ENCODE data around the gene DIPK1A. TPM values are rescaled to one million over a fixed set of nuclear protein-coding genes. Genes with fewer than 3 reads are reported as not detected.
"Not testable (repeated sequence)": the region's sequence is repeated elsewhere in the genome, so short reads cannot be mapped to it uniquely, and the experiment has no call there.

DIPK1A gene
- total and polyA plus RNA-seq, 5 donors: 4.4 to 10.1 (median 8.3) TPM

- Histone ChIP-seq H3K9me3 (ENCODE audit: control insufficient read depth, low read length) (no peaks in the 10 kb centered on the region), H3K4me3 (ENCODE audit: low read length) (no peak overlapping the region), H3K27me3 (ENCODE audit: control insufficient read depth, insufficient read depth) (no peaks in the 10 kb centered on the region), H3K4me1 (ENCODE audit: control insufficient read depth, insufficient read depth, low read length) (no peaks in the 10 kb centered on the region), H3K27ac (ENCODE audit: low read length) (no peak overlapping the region)
- DNase-seq: no peak
- intact Hi-C loops (cut with DNase I): no loop called here
- ATAC-seq: no peak
- 77% methylated on average over 4 of the region's 4 CpGs for WGBS
Measured at GRCh38 chr1:92910081-92910480, 51.2 kb downstream of the DIPK1A start.

GRCh38 chr1:92909321-92909720 is 51.9 kb downstream of the DIPK1A start:
- no peaks in the 10 kb centered on the region for H3K4me1 ChIP-seq (ENCODE audit: control insufficient read depth, insufficient read depth, low read length)
- H3K9me3 ChIP-seq (ENCODE audit: control insufficient read depth, low read length): no peaks in the 10 kb centered on the region
- no peak overlapping the region for H3K4me3 ChIP-seq (ENCODE audit: low read length)
- WGBS: 64% methylated on average over 3 of the region's 3 CpGs
- DNase-seq: no peak
- ATAC-seq: no peak
- intact Hi-C loops (cut with DNase I): no loop called here
- H3K27me3 ChIP-seq (ENCODE audit: control insufficient read depth, insufficient read depth): no peaks in the 10 kb centered on the region
- no peak overlapping the region for H3K27ac ChIP-seq (ENCODE audit: low read length)

GRCh38 chr1:92907949-92908684 is 53.1 kb downstream of the DIPK1A start:
- Histone ChIP-seq H3K27me3 (ENCODE audit: control insufficient read depth, insufficient read depth) (no peaks in the 10 kb centered on the region), H3K27ac (ENCODE audit: low read length) (no peak overlapping the region), H3K4me1 (ENCODE audit: control insufficient read depth, insufficient read depth, low read length) (no peaks in the 10 kb centered on the region), H3K4me3 (ENCODE audit: low read length) (no peak overlapping the region), H3K9me3 (ENCODE audit: control insufficient read depth, low read length) (no peaks in the 10 kb centered on the region)
- intact Hi-C loops (cut with DNase I): no loop called here
- no peak for DNase-seq
- 76% methylated on average over 2 of the region's 2 CpGs for WGBS
- ATAC-seq: no peak

GRCh38 chr1:92903765-92904164 is 57.5 kb downstream of the DIPK1A start:
- WGBS: 85% methylated on average over 1 of the region's 1 CpG
- no peak for ATAC-seq
- Histone ChIP-seq H3K9me3 (ENCODE audit: control insufficient read depth, low read length) (no peaks in the 10 kb centered on the region), H3K27me3 (ENCODE audit: control insufficient read depth, insufficient read depth) (no peaks in the 10 kb centered on the region), H3K4me1 (ENCODE audit: control insufficient read depth, insufficient read depth, low read length) (no peaks in the 10 kb centered on the region), H3K27ac (ENCODE audit: low read length) (no peak overlapping the region), H3K4me3 (ENCODE audit: low read length) (no peak overlapping the region)
- intact Hi-C loops (cut with DNase I): no loop called here
- no peak for DNase-seq

- intact Hi-C loops (cut with DNase I): no loop called here
- no peak for ATAC-seq
Measured at GRCh38 chr1:92902406-92902744, 58.9 kb downstream of the DIPK1A start.

GRCh38 chr1:92901699-92902405 is 59.4 kb downstream of the DIPK1A start:
- ATAC-seq (no peak), DNase-seq (no peak)
- H3K4me1 ChIP-seq (ENCODE audit: control insufficient read depth, insufficient read depth, low read length): no peaks in the 10 kb centered on the region
- WGBS: 98% methylated on average over 3 of the region's 3 CpGs
- no peaks in the 10 kb centered on the region for H3K9me3 ChIP-seq (ENCODE audit: control insufficient read depth, low read length)
- H3K27me3 ChIP-seq (ENCODE audit: control insufficient read depth, insufficient read depth): no peaks in the 10 kb centered on the region
- no peak overlapping the region for H3K4me3 ChIP-seq (ENCODE audit: low read length)
- intact Hi-C loops (cut with DNase I): no loop called here
- no peak overlapping the region for H3K27ac ChIP-seq (ENCODE audit: low read length)

More at GRCh38 chr1:92902406-92902744, 58.9 kb downstream of the DIPK1A start:
- Histone ChIP-seq H3K27ac (ENCODE audit: low read length) (no peak overlapping the region), H3K4me1 (ENCODE audit: control insufficient read depth, insufficient read depth, low read length) (no peaks in the 10 kb centered on the region), H3K27me3 (ENCODE audit: control insufficient read depth, insufficient read depth) (no peaks in the 10 kb centered on the region), H3K4me3 (ENCODE audit: low read length) (no peak overlapping the region), H3K9me3 (ENCODE audit: control insufficient read depth, low read length) (no peaks in the 10 kb centered on the region)
- no peak for DNase-seq
- 97% methylated on average over 1 of the region's 1 CpG for WGBS

GRCh38 chr1:92901126-92901525 is 60.1 kb downstream of the DIPK1A start:
- H3K4me1 ChIP-seq (ENCODE audit: control insufficient read depth, insufficient read depth, low read length): no peaks in the 10 kb centered on the region
- 95% methylated on average over 1 of the region's 1 CpG for WGBS
- DNase-seq (no peak), ATAC-seq (no peak)
- H3K27ac ChIP-seq (ENCODE audit: low read length): no peak overlapping the region
- intact Hi-C loops (cut with DNase I): no loop called here
- no peaks in the 10 kb centered on the region for H3K27me3 ChIP-seq (ENCODE audit: control insufficient read depth, insufficient read depth)
- H3K9me3 ChIP-seq (ENCODE audit: control insufficient read depth, low read length): no peaks in the 10 kb centered on the region
- H3K4me3 ChIP-seq (ENCODE audit: low read length): no peak overlapping the region

- ATAC-seq (no peak), DNase-seq (no peak)
- intact Hi-C loops (cut with DNase I): no loop called here
- Histone ChIP-seq H3K9me3 (ENCODE audit: control insufficient read depth, low read length) (no peaks in the 10 kb centered on the region), H3K27ac (ENCODE audit: low read length) (no peak overlapping the region), H3K4me1 (ENCODE audit: control insufficient read depth, insufficient read depth, low read length) (no peaks in the 10 kb centered on the region), H3K27me3 (ENCODE audit: control insufficient read depth, insufficient read depth) (no peaks in the 10 kb centered on the region), H3K4me3 (ENCODE audit: low read length) (no peak overlapping the region)
Measured at GRCh38 chr1:92900539-92900938, 60.7 kb downstream of the DIPK1A start.

GRCh38 chr1:92899780-92900179 is 61.5 kb downstream of the DIPK1A start:
- no peak for DNase-seq
- Histone ChIP-seq H3K9me3 (ENCODE audit: control insufficient read depth, low read length) (no peaks in the 10 kb centered on the region), H3K4me3 (ENCODE audit: low read length) (no peak overlapping the region), H3K4me1 (ENCODE audit: control insufficient read depth, insufficient read depth, low read length) (no peaks in the 10 kb centered on the region), H3K27me3 (ENCODE audit: control insufficient read depth, insufficient read depth) (no peaks in the 10 kb centered on the region), H3K27ac (ENCODE audit: low read length) (no peak overlapping the region)
- ATAC-seq: no peak
- intact Hi-C loops (cut with DNase I): no loop called here

GRCh38 chr1:92898053-92898452 is 63.2 kb downstream of the DIPK1A start:
- WGBS: 83% methylated on average over 2 of the region's 2 CpGs
- H3K4me1 ChIP-seq (ENCODE audit: control insufficient read depth, insufficient read depth, low read length); intact Hi-C loops (cut with DNase I); H3K27ac ChIP-seq (ENCODE audit: low read length); DNase-seq; H3K9me3 ChIP-seq (ENCODE audit: control insufficient read depth, low read length); H3K4me3 ChIP-seq (ENCODE audit: low read length); ATAC-seq; H3K27me3 ChIP-seq (ENCODE audit: control insufficient read depth, insufficient read depth): not testable (repeated sequence)

- H3K9me3 ChIP-seq (ENCODE audit: control insufficient read depth, low read length): no peaks in the 10 kb centered on the region
- intact Hi-C loops (cut with DNase I): no loop called here
- no peak for ATAC-seq
- H3K27me3 ChIP-seq (ENCODE audit: control insufficient read depth, insufficient read depth): no peaks in the 10 kb centered on the region
- 93% methylated on average over 2 of the region's 2 CpGs for WGBS
- H3K4me1 ChIP-seq (ENCODE audit: control insufficient read depth, insufficient read depth, low read length): no peaks in the 10 kb centered on the region
- H3K27ac ChIP-seq (ENCODE audit: low read length): no peak overlapping the region
- no peak overlapping the region for H3K4me3 ChIP-seq (ENCODE audit: low read length)
- DNase-seq: no peak
Measured at GRCh38 chr1:92887465-92887864, 73.8 kb downstream of the DIPK1A start.

Measured in right cardiac atrium (tissue), 5 donors.